ENCODE measurements around the gene LRRC10.

- TF ChIP-seq CTCF (IDR thresholded peaks at IDR 0.05) (no peak), POLR2A (IDR thresholded peaks at IDR 0.05) (no peak)
Observed at GRCh38 chr12:69610729-69611128, at the start of gene LRRC10.

All from uterus (tissue), 2 donors.